Osteoblast (primary cell): Measurements from ENCODE around the gene BCL11B. TPM values are rescaled to one million over a fixed set of nuclear protein-coding genes. Genes with fewer than 3 reads are reported as not detected.

Experiments
- DNase-seq: peaks from one replicate; pipeline ENCODE4 v3.0.0; 2011; ENCODE audit warnings: low spot score, mixed read lengths; ENCODE audit not compliant: insufficient read length; ENCODE audit errors: missing footprints
- H2AFZ ChIP-seq: 2 replicates; pipeline ENCODE4 v1.6.0; 2011; ENCODE audit warnings: mild to moderate bottlenecking, low read length
- H3K27ac ChIP-seq: 2 replicates; pipeline ENCODE4 v1.5.1; 2011; ENCODE audit warnings: mild to moderate bottlenecking, low read depth, low read length, moderate library complexity
- H3K27me3 ChIP-seq: 2 replicates; pipeline ENCODE4 v1.6.0; 2012; ENCODE audit warnings: mild to moderate bottlenecking, control low read depth, inconsistent platforms, low read length, moderate library complexity; ENCODE audit not compliant: insufficient read depth
- H3K36me3 ChIP-seq: 2 replicates; pipeline ENCODE4 v1.5.1; 2011; ENCODE audit warnings: mild to moderate bottlenecking, low read length, control low read depth, moderate library complexity; ENCODE audit not compliant: insufficient read depth
- H3K4me1 ChIP-seq: 2 replicates; pipeline ENCODE4 v1.5.1; 2011; ENCODE audit warnings: mild to moderate bottlenecking, low read length, control low read depth, moderate library complexity; ENCODE audit not compliant: insufficient read depth
- H3K4me2 ChIP-seq: 2 replicates; pipeline ENCODE4 v1.6.0; 2011; ENCODE audit warnings: mild to moderate bottlenecking, low read length; ENCODE audit not compliant: insufficient read depth
- H3K4me3 ChIP-seq: fragments of 200-600 bp; sonication (generic); 3 replicates; pipeline ENCODE4 v1.5.1; 2012; ENCODE audit warnings: mild to moderate bottlenecking, low read length, inconsistent platforms; ENCODE audit not compliant: insufficient read depth
- H3K79me2 ChIP-seq: 2 replicates; pipeline ENCODE4 v1.6.0; 2012; ENCODE audit warnings: mild to moderate bottlenecking, low read length, control low read depth, inconsistent platforms; ENCODE audit not compliant: insufficient read depth
- H3K9me3 ChIP-seq: 2 replicates; pipeline ENCODE4 v1.5.1; 2011; ENCODE audit warnings: low read depth, low read length, control low read depth
- H4K20me1 ChIP-seq: 2 replicates; pipeline ENCODE4 v1.6.0; 2012; ENCODE audit warnings: mild to moderate bottlenecking, low read length, control low read depth; ENCODE audit not compliant: insufficient read depth
- total RNA-seq: library from RNA; depleted of rRNA; stranded (reverse); fragments of >200 nt; gene quantifications from 2 replicates; pipeline ENCODE4 v1.2.3, GENCODE V29; 2012
- TF ChIP-seq, protein P1 (sequence below): IDR thresholded peaks from 2 replicates; pipeline ENCODE4 v1.5.1; 2011; ENCODE audit warnings: mild to moderate bottlenecking, low read depth, low read length, moderate library complexity; ENCODE audit errors: extremely low read depth

BCL11B gene
- total RNA-seq, 1 donor: 0.36 TPM

DNA sequence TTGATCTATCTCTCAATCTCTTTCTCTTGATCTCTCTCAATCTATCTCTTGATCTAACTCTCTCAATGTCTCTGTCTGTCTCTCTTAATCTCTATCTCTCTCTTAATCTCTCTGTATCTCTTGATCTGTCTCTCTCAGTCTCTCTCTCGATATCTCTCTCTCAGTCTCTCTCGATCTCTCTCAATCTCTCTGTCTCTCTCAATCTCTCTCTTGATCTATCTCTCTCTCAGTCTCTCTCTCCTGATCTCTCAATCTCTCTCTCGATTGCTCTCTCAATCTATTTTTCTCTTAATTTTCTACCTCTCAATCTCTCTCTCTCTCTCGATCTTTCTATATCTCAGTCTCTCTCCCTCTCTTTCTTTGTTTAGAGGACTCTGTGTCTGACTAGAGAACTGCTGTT lies 126.7 kb downstream of the BCL11B start:
- Histone ChIP-seq H3K4me3 (no peak overlapping the region), H3K36me3 (no peaks in the 10 kb centered on the region), H3K27ac (no peak overlapping the region), H3K27me3 (no peaks in the 10 kb centered on the region), H4K20me1 (no peaks in the 10 kb centered on the region), H3K4me2 (no peak overlapping the region), H3K9me3 (no peaks in the 10 kb centered on the region), H3K79me2 (no peaks in the 10 kb centered on the region), H3K4me1 (no peaks in the 10 kb centered on the region), H2AFZ (no peak overlapping the region)
- TF ChIP-seq, protein P1, sequence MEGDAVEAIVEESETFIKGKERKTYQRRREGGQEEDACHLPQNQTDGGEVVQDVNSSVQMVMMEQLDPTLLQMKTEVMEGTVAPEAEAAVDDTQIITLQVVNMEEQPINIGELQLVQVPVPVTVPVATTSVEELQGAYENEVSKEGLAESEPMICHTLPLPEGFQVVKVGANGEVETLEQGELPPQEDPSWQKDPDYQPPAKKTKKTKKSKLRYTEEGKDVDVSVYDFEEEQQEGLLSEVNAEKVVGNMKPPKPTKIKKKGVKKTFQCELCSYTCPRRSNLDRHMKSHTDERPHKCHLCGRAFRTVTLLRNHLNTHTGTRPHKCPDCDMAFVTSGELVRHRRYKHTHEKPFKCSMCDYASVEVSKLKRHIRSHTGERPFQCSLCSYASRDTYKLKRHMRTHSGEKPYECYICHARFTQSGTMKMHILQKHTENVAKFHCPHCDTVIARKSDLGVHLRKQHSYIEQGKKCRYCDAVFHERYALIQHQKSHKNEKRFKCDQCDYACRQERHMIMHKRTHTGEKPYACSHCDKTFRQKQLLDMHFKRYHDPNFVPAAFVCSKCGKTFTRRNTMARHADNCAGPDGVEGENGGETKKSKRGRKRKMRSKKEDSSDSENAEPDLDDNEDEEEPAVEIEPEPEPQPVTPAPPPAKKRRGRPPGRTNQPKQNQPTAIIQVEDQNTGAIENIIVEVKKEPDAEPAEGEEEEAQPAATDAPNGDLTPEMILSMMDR: no peak
- no peak for DNase-seq

DNA sequence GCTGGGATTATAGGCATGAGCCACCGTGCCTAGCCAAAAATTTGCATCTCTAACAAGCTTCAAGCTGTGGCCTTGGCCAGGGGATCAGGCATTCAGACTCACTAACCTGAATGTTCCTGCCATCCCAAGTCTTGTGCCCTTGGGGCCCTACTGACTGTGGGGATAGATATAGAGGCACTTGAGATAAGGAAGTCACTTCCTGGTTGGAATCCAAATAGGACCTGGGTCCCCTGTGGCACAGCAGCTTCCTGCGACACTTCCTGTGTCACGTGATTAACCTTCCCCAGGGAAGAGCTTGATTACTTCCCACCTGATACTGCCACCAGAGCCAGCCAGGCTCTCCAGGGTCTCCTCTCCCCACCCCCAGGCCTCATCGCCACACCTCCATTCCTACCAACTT lies 128.2 kb downstream of the BCL11B start:
- no peaks in the 10 kb centered on the region for H3K27me3 ChIP-seq
- no peaks in the 10 kb centered on the region for H3K79me2 ChIP-seq
- no peaks in the 10 kb centered on the region for H3K4me1 ChIP-seq
- H2AFZ ChIP-seq: no peak overlapping the region
- TF ChIP-seq, protein P1: no peak
- no peak overlapping the region for H3K4me3 ChIP-seq
- peak; percentile 41 for DNase-seq
- no peaks in the 10 kb centered on the region for H4K20me1 ChIP-seq
- H3K4me2 ChIP-seq: no peak overlapping the region
- H3K36me3 ChIP-seq: no peaks in the 10 kb centered on the region
- no peak overlapping the region for H3K27ac ChIP-seq
- no peaks in the 10 kb centered on the region for H3K9me3 ChIP-seq

DNA sequence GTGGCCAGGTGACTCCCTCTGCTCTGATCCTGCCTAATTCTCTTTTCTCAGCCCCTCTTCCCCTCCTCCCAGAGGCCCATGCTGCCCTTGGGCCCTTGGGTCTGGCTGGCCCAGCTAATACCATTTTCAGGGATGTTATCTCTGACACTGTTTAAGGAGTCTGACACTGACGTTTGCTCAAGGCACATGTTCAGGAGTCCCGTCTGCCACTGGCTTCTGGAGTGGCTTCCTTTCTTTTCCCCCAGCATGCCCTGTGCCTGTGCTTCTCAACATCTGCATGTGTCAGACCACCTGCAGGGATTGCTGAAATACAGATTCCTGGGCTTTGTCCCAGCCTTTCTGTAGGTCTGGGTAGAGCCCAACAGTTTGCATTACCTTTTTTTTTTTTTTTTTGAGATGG lies 128.9 kb downstream of the BCL11B start:
- H3K4me1 ChIP-seq: no peaks in the 10 kb centered on the region
- H4K20me1 ChIP-seq: no peaks in the 10 kb centered on the region
- DNase-seq: no peak
- no peak overlapping the region for H3K4me2 ChIP-seq
- H2AFZ ChIP-seq: no peak overlapping the region
- no peak overlapping the region for H3K27ac ChIP-seq
- H3K79me2 ChIP-seq: no peaks in the 10 kb centered on the region
- TF ChIP-seq, protein P1: no peak
- H3K9me3 ChIP-seq: no peaks in the 10 kb centered on the region
- no peaks in the 10 kb centered on the region for H3K27me3 ChIP-seq
- no peaks in the 10 kb centered on the region for H3K36me3 ChIP-seq
- no peak overlapping the region for H3K4me3 ChIP-seq

DNA sequence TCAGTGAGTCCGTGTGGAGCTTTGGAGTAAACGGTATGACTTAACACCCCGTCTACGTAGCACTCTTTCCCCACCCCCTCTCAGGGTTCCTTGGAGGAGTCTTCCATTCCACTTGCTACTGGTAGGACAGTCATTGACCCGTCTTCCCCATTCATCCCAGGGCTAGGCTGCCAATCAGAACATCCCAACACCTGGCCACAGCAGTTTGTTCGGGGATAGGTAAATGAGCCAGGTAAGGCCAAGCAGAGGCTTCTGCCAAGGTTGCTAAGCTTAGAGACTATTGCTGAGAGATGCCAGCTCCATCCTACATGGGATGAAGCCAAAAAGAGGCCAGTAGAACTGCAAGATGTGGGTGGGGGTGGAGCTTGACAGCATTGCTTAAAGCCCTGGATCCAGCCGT lies 130.8 kb downstream of the BCL11B start:
- Histone ChIP-seq H2AFZ (no peak overlapping the region), H3K79me2 (no peaks in the 10 kb centered on the region), H3K27ac (no peak overlapping the region), H3K4me3 (no peak overlapping the region), H3K27me3 (no peaks in the 10 kb centered on the region), H3K36me3 (no peaks in the 10 kb centered on the region), H3K4me2 (no peak overlapping the region), H3K4me1 (no peaks in the 10 kb centered on the region), H4K20me1 (no peaks in the 10 kb centered on the region), H3K9me3 (no peaks in the 10 kb centered on the region)
- TF ChIP-seq, protein P1: no peak
- peak; percentile 6 for DNase-seq
